AG09319 (cell line): Measurements from ENCODE around the gene ADAMTS17.

Source experiments
- DNase-seq: peaks from one replicate; pipeline ENCODE4 v3.0.0-alpha.2; 2010; ENCODE audit warnings: low read depth; ENCODE audit errors: extremely low read depth
- CTCF ChIP-seq: IDR thresholded peaks from 2 replicates; pipeline ENCODE4 v1.5.1; 2011; ENCODE audit warnings: low read depth, mild to moderate bottlenecking, inconsistent platforms, low read length, moderate library complexity

Gene ADAMTS17

DNA sequence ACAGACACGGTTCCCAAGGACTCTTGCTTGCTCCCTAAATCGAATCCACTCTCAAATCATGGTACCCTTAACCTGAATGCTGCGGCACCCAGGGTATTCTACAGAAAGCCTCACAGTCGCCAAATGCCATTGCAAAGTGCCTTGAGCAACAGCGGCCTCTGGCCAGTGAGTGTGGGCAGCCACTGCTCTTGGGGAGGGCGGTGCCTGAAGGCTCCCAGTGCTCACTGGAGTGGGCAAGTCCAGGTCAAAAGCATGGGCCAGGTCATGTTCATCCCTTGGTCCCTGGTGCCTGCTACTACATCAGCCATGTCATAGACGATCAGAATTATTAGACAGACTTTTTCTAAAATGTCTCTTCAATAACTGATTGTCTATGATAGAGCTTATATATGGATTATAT lies 82.5 kb downstream of the ADAMTS17 start:
- DNase-seq: no peak
- TF ChIP-seq CTCF: no peak

GRCh38 chr15:100256970-100257650 lies 84.7 kb downstream of the ADAMTS17 start:
- TF ChIP-seq CTCF: no peak

GRCh38 chr15:100256101-100256969 lies 85.4 kb downstream of the ADAMTS17 start:
- no peak for DNase-seq
- TF ChIP-seq CTCF: no peak

More at GRCh38 chr15:100256970-100257650, 84.7 kb downstream of the ADAMTS17 start:
- no peak for DNase-seq

- no peak for TF ChIP-seq CTCF
- DNase-seq: no peak
These were observed 86.1 kb downstream of the ADAMTS17 start for GRCh38 chr15:100255644-100256043.

DNA sequence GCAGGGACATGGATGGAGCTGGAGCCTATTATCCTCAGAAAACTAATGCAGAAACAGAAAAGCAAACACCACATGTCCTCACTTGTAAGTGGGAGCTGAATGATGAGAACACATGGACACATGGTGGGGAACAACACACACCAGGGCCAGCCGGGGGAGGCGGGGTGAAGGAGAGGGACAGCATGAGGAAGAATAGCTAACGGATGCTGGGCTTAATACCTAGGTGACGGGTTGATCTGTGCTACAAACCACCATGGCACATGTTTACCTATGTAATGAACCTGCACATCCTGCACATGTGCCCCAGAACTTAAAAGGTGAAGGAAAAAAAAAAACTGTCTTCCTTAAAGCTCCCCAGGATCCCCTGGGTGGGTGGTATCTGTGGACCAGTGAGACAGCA lies 87.1 kb downstream of the ADAMTS17 start:
- no peak for TF ChIP-seq CTCF
- no peak for DNase-seq

GRCh38 chr15:100254285-100254684 lies 87.5 kb downstream of the ADAMTS17 start:
- no peak for DNase-seq
- TF ChIP-seq CTCF: no peak

DNA sequence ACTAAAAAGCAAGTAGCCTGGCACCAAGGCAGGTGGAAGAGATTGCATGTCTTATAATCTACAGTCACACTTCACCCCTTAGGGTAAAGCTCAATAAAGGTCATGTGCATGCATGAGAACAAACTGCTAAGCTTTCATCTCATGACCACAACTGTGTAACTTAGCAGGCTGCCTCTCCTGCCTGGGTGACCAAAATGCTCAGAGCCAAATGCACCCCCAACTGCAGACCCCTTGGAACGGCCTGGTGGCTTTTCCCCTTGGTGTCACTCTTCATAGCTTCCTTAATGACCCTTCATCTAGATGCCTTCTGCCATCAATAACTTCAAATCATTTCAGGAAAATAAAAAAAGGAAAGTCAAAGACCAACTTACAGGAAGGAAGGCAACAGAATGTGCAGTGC lies 88.1 kb downstream of the ADAMTS17 start:
- DNase-seq: no peak
- TF ChIP-seq CTCF: no peak
